Measurements from ENCODE around the gene ZNF497. TPM values are rescaled to one million over a fixed set of nuclear protein-coding genes. Genes with fewer than 3 reads are reported as not detected.
"Not testable (repeated sequence)": the region's sequence is repeated elsewhere in the genome, so short reads cannot be mapped to it uniquely, and the experiment has no call there.

Gene ZNF497
- polyA plus RNA-seq (ENCODE audit: insufficient read length in 10 of 10): 1 to 10 TPM; 1.8 to 3.5 (median 2.1) TPM
- long read RNA-seq, donor 1: 0 reads
- long read RNA-seq, donor 2, partial matches to known transcripts: 0 of 1 reads
- long read RNA-seq, donor 2, other reads (novel, unspliced or antisense): 0 of 1 reads
- long read RNA-seq, donor 3: 0 reads
- long read RNA-seq, donor 4, partial matches to known transcripts: 0 of 1 reads
- long read RNA-seq, donor 4, other reads (novel, unspliced or antisense): 0 of 1 reads
- long read RNA-seq, donor 5: 0 reads
- long read RNA-seq, donor 6, partial matches to known transcripts: 0 of 1 reads
- long read RNA-seq, donor 6, other reads (novel, unspliced or antisense): 0 of 1 reads
- long read RNA-seq, donor 7, partial matches to known transcripts: 0 of 1 reads
- long read RNA-seq, donor 7, other reads (novel, unspliced or antisense): 0 of 1 reads
- long read RNA-seq, donor 8: 0 reads
- long read RNA-seq, donor 9: 0 reads

DNA sequence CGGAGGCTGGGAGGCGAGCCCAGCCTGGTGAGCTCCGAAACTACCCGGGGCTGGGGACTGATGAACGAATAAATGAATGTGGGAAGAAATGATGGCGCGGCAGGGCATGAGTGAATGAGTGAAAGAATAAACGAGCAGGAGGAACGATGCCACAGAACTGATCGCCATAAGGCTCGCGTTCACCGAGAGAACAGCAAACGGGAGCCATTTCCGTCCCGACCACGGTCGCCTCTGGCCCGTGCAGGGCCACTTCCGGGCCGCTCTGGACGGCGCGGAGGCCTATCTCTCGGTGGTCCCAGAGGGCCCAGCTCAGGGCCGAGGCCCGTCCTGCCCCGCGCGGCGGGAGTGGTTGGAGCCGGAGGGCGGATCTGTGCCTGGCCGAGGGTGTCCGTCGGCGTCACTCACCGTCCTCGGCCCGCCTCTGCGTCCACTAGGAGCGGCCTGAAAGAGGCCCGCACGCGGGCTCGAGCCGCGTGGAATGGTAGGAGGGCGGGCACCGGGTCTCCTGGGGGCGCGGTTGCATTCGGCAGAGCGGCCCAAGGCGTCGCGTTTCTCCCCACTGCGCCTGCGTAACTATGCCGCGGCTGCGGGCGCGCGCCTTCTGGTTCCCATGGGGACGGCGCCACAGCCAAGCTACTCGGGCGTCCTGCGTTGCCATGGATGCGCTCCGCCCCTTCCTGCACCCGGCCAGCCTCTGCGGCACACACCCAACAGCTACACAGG is at the start of gene ZNF497:
TSS of gene ZNF497 (minus strand) at position 480 of the 723 bp plus-strand sequence. CDS start 5,116 bp downstream, outside the sequence.
- peak; percentile 95 to 99 (median 97) for DNase-seq

DNA sequence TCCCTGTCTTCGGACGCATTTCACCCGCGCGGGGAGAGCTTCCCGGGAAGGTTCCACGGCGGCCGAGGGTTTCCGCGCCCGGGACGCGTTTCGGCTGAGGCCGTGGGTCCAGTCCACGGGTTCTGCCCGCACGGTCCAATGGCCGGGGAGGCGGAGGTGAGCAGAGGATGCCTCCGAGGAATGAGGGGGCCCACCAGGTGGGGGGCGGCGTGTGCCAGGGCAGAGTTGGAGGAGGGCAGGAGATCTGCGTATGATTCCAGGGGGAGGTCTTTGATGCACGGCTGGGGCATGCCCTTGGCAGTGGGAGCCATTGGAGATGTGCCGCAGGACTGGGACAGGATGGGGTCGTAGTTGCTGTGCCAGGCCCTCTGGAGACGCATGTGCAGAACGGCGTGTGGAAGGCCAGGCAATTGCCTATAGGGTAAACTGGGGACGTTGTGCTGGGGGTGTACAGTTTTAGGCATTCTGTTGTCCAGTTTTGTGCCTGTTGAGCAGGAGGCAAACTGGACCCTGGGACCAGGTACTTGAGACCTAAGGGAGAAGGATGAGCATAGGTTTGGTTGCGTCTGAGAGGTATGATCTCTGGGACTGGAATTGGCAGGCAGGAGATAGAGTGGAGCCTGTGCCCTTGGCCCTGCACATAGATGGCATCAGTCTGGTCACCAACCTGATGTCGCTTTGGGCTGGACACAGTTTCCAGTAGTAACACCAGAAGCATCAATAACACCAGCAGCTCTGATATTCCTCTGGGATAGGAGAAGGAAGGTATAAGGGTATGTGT is 46.6 kb upstream of the ZNF497 start:
- no peak for DNase-seq

DNA sequence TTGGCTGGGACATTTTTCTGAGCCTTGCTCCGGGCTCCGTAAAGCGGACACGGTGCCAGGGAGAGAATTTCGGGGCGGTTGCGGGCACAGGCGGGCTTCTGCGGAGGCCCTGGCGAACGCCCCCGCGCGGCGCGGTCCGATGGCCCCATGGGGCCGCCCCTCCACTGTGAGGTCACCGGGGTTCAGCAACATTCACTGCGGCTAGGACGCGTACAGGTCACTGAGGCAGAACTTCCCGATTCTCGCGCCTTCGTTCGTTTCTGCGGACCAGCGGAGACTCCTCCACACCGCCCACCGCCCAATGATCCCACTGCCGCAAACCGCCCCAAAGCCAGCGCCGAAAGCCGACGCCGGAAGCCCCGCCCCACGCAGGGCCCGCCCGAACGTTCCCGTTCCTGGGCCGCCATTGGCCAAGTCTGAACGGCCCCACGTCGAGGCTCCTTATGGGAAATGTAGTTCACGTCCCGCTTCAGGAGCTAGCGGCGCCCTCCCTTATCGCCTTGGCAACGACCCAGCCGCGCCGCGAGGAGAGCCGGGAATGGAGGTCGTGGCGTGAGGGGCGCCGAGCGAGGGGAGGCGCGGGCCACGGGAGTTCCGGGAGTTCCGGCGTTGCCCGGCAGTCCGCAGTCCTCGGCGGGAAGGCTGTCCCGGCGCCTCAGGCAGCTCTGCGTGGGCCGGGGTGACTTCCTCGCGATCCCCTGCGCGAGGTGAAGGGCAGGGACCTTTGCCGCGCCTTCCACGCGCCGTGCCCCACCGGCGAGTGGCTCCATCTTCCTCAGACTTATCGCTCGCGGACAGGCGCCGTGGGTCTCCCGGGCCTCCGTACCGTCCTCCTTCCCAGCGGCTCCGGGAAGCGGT is 45.8 kb upstream of the ZNF497 start, which contains the start of gene ZNF584:
TSS of gene ZNF584 (plus strand) at position 498 of the 858 bp plus-strand sequence. CDS start 499 bp downstream, outside the sequence.
- DNase-seq: peak; percentile 95 to 98 (median 95)

DNA sequence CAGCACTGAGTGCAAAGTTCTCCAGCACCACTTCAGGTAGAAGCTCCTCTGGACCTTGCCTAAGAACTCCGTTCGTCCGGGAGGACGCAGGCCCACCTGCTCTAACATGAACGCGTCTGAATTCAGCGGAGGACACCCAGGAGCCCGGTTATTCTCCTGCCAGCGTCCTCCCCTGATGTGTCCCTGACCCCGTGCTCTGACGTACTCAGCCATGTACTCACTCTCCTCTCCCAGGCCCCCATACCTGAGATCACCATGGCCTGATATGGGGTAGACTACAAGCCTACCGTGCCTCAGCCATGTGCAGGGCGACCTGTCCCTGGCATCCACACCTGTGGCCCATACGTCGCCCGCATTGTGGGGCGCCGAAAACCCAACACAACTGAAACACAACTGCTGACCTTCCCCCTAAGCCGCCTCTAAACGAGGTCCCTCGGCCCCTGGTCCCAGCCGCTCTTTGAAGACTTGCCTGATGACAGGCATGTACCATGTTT is 45.2 kb upstream of the ZNF497 start:
- no peak for DNase-seq

DNA sequence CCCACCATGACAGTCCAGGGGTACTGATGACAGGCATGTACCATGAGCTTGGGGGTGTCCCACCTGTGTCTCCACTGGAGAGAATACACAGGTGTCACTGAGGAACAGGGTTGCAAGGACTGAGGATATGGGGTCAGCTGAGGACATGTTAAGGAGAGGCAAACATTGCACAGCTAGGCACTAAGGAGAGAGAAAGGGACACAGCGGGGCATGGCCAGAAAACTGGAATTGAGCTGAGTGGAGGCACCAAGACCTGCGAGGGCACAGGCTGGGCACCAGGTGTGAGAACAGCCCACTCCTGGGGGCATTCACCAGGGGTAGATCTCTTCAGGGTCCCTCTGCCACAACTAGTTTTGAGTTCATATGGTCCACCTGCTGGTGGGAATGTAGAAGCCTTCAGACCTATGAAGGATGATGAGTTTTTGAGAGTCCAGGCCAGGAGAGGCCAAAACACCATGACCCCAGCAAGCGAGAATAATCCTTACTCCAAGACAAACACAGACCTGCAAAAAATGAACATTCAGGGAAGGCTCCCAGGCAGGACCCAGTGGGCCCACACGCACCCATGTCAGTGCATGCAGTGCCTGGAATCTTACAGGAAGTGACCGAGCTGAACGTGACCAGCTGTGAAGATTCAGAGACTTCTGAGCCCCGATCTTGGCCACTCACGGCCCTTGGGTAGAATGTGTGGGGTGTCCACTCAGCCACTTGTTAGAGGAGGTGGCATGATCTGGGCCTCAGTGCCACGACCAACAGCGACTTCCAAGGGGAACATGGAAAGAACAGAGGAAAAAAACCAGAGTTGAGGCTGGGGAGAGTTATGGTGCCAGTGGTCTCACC is 44.5 kb upstream of the ZNF497 start:
- no peak for DNase-seq

DNA sequence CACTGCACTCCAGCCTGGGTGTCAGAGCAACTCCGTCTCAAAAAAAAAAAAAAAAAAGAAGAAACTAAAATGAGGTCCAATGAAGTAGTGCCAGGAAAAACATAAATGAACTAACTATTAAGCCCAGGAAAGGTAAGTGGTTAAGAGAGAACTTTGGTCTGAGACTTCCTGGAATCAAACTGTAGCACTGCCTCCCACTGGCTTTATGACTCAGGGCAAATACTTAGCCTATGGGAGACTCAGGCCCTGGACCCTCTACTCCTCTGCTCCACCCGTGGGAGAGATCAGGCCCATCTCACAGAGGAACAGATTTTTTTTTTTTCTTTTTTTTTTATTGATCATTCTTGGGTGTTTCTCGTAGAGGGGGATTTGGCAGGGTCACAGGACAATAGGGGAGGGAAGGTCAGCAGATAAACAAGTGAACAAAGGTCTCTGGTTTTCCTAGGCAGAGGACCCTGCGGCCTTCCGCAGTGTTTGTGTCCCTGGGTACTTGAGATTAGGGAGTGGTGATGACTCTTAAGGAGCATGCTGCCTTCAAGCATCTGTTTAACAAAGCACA is 41.4 kb upstream of the ZNF497 start:
- DNase-seq: not testable (repeated sequence)

DNA sequence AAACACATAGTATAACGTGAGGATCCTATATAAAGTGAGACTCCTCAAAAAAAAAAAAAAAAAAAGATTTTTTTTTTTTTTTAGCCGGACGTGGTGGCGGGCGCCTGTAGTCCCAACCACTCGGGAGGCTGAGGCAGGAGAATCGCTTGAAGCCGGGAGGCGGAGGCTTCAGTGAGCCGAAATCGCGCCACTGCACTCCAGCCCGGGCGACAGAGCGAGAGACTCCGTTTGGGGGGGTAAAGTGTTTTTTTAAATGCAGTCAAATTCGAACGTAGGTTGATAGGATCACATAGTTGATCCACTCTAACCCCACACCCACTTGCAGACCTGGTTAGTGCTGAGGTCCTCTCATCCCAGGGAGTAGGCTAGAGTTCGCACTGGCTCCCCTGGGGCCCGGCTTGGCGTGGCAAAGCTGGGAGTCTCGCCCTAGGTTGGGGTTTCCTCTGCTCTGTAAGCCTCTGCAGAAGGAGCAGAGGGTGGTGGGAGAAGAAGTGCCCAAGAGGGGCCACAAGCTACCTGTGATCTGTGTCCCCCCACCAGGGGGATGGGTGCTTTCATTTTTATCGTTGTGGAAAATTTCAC is 39.4 kb upstream of the ZNF497 start:
- peak in 1 of 3 donors; percentile 19 for DNase-seq

DNA sequence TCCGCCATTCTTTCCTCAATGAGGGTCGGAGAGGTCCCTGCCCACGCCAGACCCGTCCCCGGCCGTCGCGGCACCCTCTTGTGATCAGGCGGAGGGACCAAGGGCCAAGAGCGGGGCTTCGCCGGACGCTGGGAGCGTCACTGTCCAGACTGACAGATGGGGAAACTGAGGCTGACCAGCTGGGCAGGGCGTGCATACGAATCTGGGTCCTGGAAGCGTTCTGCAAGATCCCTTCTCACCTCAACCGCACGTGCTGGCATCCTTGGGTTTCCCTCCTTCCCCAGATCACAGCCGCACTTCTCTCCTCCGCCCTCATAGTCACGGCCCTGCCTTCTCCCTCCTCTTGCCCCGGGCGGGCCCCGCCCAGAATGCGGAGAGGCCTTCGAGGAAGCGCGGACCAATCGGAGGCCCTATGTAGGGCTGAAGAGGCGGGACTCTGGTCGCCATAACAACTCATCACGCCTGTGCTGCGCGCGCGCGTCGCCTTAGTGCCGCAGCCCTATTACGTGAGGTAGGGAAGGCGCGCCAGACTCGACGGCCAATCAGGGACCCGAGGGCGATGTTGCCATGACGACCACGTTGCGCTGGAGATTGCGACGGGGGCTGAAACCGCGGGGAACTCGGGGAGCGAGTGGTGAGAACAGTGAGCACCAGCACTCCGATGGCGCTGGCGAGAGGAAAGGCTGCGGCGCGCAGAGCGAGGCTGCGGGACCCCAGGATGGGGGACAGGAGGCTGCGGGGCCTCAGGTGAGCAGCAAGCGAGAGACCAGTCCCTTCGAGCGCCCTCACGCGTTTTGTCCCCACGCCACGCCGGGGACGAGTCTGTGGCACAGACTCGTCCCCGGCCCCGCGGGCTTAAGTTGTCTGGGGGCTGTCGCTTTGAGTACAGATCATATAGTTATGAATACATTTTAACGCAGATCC is 38.6 kb upstream of the ZNF497 start:
- DNase-seq: peak; percentile 99 to 100 (median 99)

DNA sequence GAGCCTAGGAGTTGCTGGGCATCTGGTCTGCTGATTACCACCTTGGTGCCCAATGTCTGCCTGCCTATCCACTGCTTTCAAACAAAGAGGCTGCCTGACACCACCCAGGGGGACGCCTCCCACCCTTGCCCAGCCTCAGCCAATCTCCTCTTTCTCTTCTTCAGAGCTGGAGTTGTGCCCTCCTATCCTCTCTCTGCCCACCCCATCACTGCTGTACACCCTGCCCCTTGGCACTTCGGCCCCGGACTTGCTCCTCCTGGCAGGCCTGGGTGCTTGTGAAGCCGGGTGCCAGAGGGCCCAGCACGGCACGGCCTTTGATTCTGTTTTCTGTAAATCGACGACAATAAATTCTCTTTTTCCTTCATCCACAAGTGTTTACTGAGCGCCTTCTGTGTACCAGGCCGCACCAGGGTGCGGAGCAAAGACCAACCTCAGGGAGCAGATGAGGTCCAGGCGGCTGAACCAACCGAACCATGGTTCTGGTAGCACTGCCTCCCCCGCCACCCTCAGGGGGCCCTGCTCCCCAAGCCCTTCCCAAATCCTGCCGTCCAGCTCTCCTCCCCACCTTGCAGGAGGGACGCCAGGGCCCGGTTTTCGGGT is 37.9 kb upstream of the ZNF497 start:
- no peak for DNase-seq

DNA sequence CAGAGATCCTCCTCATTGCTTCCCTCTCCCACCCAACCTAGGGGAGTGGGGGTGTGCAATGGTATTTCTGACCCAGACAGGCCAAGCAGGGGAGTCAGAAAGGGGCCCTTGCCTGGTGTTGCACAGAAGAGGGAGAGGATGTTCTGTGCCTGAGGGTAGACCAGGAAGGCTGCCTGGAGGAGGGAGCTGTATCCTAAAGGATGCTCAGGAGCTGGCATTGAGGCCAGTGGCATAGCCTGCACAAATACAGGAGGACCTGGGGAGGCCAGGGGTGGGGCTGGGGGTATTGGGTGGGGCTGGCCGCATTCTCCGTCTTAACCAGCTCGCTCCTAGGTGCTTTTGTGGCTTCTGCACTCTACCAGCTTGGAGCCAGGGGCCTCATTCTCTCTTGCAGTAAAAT is 37.4 kb upstream of the ZNF497 start:
- no peak for DNase-seq

DNA sequence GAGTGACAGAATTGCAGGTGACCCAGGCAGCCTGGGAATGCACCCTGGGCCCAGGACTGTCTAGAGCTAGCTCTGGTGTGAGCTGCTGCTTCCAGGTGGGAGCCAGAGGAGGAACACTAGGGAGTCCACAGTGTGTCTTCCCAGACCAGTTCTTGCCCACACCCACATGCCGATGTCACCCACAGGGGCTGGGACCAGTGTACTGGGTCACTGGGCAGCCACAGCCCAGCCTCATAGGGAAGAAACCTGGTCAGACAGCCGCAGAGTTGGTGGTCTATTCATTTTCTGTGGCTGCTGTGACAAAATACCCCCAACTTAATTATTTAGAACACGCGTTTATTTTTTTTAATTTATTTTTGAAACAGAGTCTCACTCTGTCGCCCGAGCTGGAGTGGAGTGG is 36.0 kb upstream of the ZNF497 start:
- DNase-seq: no peak

DNA sequence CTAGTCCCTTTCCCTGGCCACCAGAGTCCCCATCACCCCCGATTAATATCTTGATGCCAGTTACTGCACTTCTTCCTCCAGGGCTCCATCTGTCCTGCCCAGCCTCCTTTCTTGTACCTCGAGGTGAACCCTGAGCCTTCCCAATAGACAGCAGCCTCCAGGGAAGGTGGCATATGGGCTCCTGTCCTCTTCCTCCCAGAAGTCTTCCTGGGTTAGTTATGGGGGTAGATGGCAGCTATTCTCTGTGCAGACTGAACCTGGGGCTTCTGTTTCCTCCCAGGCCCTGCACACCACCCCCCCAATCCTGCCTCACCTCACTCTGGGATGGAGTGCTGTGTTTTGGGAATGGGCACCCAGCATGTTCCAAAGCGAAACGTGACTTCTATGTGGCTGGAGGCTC is 35.5 kb upstream of the ZNF497 start:
- DNase-seq: no peak

DNA sequence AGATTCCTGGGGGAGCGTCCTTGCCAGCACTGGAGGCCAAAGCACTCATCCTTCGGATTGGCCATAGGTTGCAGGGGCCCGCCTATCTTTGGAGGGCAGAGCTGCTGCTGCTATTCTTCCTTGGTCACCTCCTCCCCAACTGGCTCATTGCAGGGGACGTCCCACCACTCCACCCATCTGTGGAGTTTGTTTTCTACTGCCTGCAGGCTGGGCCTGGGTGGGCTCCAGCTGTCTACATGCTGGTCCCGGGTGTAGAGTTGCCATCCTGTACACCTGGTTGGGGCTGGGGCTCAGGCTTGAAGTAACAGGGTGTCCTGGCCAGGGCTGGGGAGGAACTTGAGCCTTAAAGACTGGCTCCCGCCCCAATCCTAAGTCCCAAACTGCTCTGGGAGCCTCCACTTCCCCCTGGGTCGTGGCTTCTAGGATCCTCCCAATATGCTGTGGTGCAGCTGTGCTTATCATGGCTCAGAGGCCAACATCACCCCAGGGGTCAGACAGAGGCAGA is 35.0 kb upstream of the ZNF497 start:
- peak in 1 of 3 donors; percentile 5 for DNase-seq

DNA sequence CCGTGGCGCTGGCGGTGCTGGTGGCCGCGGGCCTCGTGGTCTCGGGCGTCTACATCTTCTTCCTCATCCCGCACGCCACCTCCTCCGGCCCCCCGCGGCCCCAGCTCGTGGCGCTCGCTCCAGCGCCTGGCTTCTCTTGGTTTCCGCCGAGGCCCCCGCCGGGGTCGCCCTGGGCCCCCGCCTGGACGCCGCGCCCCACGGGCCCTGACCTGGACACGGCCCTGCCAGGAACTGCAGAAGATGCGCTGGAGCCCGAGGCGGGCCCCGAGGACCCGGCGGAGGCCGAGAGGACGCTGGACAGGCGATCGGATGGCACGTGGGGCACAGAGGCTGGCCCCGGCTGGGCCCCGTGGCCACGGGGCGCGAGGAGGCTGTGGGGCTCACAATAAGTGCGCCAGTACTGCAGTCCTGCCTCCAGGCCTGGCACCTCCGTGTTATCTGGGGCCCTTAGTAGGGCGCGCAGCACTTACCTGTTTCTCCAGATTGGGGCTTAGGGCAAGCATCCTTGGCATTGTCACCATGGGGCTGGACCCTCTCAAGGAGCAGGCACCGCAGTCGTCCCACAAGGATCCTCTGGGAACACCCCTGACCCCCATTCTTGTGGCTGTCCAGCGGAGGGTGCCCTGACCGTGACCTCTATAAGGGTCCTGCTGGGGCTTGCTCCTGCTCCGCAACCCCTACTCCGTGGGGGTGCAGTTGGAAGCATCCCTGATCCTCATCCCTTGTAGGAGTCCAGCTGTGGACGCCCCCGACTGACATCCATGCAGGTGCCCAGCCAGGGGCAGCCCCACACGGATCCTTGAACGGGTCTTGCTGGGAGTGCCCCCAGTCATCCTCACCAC is 34.4 kb upstream of the ZNF497 start:
- DNase-seq: no peak

DNA sequence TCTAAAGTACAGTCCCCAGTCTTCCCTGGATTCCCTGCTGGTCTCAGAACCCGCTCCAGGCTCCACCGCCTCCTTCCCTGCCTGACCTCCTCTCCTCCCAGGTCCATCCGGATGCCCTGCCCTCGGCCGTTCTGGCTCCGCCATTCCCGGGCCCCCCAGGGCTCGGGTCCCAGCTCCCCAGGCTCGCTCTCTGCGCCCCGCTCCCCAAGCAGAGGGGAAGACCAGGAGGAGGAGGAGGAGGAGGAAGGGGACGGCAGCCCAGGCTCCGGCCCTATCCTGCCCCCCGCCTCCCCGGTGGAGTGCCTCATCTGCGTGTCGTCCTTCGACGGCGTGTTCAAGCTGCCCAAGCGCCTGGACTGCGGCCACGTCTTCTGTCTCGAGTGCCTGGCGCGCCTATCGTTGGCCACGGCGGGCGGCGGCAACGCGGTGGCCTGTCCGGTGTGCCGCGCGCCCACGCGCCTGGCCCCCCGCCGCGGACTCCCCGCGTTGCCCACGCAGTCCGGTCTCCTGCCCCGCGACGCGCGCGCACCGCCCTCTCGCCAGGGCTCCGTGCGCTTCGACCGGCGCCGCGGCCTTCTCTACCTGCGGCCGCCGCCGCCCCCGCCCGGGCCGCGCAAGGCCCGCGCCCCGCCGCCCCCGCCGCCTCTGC is 33.6 kb upstream of the ZNF497 start:
- peak in 1 of 3 donors; percentile 32 for DNase-seq
